GM21447 (cell line): ENCODE measurements around the gene KCNN3.

Experiments used
- ATAC-seq: cut with Tn5 transposase; IDR thresholded peaks from one replicate; pipeline ENCODE4 v1.9.1; 2021; ENCODE audit not compliant: unreplicated experiment

Gene KCNN3

DNA sequence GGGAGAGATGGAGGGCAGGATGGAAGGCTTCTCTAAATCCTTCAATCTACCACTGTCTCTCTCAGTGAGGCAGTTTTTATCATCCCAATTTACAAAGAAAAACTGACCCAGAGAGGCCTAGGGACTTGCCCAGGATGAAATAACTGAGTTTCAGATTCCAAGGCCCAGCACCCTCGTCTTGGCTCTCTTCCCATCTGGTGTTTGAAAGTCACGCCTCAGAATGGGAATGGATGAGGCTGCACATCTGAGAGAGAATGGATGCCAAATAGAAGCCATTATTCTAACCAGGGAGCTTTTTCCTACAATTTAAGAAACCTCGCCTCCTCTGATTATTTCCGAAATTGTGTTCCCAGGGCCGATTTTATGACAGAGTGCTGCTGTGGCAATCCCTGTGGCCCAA is 10.6 kb upstream of the KCNN3 start:
- no peak for ATAC-seq

DNA sequence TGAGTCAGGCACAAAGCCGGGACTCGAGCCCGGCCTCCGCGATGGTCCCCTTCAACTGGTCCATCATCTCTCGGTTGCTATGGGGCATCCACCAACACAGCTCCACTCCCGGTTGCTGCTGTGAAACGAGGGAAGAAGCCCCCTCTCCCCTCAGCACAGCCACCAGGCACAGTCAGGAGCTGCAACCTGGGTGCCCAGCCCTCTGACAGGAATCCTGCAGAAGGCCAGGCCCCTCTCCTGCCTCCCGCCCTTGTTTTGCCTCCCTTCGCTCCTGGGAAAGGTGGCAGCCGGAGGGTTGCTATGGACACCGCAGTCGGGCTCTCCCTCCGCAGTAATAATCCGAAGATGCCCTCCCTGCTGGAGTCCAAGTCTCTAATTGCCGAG is 8.9 kb upstream of the KCNN3 start:
- no peak for ATAC-seq

DNA sequence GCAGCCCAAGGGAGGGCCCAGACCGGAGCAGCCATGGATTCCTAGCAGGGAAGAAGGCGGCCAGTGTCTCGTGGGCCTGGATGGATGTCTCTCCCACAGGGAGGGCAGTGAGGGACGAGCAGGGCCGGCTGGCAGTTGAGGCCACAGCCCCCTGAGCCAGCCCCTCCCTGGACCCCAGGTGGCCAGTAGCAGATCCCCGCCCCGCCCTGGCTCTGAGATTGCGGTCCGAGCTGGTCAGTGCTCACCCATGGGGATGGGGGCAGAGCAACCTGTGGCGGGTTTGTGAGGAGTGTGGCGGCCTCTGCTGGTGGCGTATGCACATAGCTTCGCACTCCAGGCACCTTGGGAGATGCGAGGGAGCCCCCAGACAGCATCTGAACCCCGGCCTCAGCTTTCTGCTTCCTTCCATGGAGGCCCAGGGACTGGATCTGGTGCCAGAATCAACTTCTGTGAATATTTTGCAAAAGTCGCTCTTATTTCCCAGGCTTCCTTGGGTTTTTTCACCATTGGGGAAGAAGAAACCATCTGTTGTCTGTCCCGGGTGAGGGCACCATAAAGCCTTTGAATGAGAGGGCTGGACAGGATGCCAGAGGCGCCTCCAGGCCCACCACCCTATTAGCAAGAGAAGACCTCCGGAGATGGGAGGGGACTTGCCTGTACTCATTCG is 8.4 kb upstream of the KCNN3 start:
- ATAC-seq = no peak

DNA sequence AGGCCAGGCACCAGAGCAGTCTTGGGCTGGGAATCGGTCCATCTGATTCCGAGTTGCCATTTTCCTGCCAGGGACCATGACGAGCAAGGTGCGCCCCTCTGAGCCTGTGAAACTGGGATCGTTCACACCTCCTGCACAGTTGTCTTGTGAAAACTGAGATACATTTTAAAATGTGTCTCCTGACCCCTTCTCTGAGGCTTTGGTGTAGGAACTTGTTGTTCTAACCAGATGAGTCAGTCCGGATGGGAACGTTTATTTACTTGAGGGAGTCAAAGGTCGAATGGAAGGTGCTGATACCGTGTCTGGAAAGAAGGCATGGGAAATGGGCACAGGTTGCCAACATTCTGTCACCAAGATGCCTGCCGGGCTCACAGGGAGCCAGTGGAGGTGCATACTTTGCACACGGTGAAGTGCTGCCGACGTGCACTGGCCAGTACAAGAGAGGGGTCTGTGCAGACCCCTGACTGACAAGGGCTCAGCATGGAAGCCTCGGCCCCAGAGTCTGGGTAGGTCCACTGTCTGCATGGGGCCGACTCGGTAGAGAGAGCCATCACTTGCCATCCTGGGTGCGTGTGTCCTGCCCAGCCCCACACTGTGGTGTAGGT is 7.4 kb upstream of the KCNN3 start:
- ATAC-seq = no peak

DNA sequence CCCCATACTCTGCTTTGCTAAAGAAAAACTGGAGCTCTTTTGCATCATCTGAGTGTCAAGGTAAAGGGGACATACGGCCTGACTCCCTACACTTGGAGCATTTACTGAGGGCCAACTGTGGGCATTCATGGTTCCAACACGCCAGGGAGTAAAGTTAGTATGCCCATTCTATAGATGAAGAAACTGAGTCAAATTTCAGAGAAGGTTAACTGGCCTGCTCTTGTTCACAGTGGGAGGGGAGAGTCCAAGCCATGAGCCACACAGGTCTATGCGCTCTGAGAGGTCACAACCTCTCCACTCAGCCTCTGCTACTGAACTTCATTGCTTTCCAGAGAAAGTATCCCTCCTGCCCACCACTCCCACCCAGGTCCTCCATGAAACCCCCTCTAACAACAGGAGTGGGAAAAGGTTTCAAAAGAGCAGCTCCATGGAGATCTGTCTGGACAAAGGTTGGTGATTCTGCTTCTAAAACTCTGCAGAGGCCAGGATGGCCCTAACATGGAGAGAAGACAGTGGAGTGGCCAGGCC is 6.8 kb upstream of the KCNN3 start:
- ATAC-seq = no peak

DNA sequence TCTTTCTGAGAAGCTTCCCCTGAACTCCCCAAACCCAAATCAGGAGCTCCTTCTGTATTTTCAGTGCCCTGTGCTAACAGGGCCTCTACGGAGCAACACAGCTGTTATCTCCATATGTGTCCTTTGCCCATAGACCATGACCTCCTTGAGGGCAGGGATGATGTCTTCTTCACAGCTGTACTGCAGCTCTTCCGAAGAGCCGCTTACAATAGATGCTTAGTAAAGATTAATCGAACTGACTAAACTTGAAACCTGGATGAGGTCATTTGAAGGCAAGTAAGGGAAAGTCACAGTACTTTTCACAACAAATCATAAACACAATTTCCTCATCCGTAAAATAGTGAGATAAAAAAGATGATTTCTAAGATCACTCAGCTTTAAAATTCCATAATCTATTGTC is 4.4 kb upstream of the KCNN3 start:
- ATAC-seq = no peak

DNA sequence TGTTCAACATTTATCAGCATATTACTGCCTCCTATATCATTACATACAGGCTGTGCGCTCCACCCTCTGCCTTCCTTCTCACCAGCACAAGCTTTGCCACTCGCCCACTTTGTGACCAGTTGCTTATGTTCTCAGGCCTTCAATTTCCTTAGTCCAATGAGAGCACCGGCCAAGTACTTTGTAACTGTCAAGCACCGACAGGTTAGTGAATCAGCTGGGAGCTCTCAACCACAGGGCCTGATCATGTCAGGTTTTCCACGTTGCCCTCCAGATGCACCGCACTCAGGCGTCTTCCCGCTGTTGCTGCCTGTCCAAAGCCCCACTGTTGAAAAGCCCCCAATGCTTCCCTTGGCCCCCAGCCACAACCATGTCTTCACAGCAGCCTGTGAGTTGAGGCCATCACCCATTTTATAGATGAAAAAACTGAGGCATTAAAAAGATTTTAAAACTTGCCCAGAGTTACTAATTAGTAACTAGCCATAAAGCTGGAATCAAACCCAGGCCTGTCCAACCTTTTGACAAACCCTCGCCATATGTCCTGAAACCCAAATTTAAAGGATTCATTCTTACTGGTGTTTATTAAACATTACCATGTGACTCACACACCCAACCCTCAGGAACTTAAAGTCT is 3.4 kb upstream of the KCNN3 start:
- no peak for ATAC-seq

DNA sequence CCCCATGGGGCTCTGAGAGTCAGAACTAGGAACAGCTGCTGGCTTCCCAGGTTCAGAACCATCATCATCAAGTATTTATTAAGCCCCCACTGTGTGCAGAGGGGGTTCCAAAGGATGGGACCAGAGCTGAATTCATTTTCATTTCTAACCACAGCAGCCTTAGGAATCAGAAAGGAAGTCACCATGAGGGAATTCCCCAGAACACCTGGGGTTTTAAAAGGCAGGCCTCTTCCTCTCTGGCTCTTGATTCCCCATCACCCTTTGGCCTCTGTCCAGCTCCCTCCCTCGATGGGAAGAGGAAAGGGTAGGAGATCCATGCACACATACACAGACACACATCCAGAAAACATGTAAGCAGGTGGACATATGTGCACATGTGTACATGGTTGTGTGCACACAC is 1.3 kb upstream of the KCNN3 start:
- no peak for ATAC-seq

DNA sequence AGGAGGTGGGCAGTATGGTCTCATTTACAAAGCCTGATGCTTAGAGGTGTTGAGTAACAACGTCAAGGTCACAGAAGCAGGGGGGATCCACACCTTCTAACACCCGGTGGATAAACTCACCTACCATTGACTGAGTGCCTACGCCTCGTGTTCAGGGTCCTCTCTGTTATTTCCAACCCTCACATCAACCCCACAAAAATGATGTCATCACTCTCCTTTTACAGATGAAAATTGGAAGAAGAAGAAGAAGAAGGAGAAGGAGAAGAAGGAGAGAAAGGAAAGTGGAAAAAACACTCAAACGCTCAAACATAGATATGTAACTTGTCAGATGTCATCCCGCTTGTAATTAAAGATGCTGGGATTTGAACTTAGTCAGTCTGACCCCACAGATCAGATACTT is 653 bp upstream of the KCNN3 start:
- no peak for ATAC-seq

DNA sequence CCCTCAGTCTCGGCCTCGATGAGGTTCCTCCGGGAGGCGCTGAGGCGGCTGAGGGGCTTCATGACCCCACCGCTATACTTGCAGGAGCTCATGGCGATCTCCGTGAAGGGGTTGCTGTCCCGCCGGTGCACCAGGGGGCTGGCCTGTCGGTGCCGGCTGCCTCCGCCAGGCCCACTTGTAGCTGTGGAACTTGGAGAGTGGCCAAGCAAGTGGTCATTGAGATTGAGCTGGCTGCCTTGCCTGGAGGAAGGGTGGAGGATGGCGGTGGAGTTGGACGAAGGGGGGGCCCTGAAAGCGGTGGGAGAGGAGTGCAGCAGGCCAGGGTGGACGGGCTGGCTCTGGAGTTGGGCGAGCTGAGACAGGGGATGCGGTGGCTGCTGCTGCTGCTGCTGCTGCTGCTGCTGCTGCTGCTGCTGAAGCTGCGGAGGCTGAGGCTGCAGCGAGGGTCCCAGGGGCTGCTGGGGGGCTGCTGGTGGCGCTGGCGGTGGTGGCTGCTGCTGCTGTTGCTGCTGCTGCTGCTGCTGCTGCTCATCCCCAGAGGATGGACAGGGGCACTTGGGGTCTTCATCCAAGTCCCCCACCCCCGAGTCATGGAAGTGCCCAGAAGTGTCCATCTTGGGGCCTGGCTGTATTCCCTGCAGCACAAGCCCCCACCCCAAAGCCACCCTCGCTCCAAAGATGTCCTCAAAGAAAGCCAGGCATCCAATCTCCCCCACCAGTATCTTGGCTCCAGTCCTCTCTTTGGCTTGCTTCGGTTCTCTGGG is 548 bp downstream of the KCNN3 start:
- ATAC-seq = no peak

DNA sequence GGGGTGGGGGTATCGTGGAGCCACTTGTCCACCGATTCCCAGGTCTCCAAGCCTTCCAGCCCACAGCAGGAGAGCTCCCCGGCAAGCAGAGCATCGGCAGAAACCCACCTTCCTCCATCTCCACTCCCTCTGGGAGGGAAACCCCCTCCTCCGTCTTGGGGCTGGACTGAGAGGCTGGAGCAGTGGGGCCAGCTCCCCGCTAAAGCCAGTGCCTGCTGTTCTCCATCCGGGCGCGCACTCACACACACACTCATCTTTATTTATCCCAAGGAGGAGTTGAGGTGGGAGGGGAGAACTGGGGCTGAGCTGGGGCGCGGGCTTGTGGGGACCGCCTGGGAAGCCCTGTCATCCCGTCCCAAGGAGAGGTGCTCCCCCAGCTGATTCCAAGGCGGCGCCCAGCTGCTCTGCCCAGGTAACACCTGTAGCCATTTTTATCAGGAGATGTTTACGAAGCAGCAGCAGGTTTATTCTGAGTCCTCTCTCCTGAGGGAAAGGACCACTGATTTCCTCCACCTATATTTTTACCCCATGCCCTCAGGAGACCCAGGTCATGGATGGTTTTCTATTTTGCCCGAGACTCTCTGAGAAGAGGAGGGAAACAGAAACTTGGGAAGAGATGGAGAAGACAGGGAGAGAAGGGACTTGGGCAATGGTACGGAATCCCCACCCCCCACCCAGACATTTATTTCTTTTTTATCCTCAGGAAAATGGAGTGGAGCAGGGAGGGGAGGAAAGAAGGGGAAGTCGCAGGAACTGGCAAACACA is 2.1 kb downstream of the KCNN3 start:
- ATAC-seq = no peak

DNA sequence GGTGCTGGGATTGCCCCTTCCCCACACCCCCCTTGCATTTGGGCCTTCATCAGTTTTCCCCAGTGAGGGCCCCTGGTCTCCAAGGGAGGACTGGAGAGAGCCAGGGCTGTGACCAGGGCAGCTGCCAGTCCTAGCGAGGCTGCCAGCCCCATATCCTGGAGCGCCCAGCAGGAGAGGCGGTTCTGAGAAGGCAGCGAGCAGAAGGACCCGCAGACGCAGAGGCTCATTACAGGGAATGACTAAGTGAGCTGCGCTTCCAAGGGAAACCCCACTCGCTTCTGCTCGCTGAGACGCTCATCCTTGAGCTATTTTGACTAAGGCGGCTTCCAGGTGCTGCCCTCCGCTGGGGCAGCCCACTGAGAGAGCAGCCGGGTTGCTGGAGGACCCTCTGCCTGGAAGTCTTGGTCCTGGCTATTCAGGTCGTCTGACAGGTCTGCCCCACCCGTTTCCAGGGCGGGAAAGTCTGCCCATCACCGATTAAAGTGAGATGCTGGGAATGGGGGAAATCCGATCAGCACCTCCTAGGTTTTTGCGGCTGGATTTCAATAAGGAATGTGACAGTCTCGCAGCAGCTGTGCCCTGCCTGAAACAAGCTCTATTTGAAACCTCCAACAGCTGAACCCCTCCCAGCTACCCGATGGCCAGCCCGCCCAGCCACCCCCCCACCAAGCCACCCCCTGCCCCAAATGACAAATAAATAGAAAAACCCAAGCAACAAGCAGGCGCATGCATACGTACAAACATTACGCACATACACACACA is 2.8 kb downstream of the KCNN3 start:
- no peak for ATAC-seq

DNA sequence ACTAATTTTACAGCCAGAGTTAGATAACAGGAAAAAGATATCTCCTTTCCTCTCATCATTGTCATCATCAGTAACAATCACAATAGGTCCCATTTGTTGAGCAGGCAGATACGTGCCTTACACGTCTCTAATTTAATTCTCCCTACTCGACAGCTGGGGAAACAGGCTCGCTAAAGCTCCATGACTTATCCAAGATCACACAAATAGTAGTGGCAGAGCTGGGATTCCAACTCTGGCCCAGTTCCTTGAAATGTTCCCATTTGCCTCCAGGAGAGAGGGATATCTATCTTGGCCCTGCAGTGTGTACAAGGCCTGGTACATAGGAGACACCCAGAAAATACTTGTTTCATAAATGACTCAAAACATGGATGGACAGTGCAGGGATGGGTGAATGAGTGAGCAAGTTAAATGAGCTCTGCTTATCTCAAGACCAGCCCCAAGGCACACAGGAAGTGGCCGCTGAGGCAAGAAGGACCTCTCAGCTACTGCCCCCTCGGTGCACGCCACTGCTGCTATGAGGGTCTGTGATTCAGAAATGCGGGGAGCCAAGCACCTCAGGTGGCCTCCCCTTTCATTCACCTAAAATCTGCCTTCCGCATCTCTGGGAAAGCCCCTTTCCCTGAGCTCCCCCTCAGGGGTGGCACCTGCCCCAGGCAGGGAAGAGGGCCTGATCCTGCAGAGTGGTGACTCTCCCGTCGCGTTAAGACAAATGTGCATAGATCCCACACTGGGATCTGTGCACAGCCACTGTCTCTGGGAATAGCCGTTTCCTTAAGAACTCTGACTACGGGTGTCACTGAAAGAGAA is 3.6 kb downstream of the KCNN3 start:
- ATAC-seq = no peak

DNA sequence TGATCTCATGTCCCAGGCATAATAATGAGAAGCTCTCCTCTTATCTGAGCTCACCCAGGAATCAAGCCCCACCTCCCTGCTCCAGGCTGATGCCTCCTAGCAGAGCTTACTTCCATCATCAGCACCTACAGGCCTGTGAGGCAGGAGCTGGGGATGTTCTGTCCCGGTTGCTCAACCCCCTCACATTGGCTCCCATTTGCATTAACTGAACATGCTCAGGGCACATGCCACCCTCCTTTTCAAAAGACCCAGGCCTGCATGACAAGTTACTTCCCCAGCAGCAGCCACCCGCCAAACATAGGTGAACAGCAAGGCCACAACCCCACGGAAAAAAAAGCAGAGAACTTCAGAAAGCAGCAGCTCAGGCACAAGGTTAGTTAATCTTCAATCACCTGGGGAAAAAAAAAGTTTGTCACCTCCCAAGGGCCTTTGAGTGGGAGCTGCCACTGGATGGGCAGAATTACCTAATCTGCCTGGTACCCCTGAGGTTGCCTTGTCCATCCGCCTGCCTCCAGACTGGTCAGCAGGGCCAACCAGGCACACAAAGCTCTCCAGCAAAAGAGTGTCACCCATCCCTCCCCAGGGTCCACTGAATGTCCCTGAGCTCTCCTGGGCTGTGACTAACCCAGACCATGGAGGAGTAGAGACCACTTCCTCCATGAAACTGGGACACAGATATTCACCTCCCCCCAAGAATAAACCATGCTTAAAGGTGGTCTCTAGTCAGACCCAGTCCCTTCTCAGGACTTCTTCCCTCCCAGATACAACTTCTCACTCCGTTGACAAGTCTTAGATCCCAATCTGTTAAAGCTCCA is 4.4 kb downstream of the KCNN3 start:
- ATAC-seq = no peak

DNA sequence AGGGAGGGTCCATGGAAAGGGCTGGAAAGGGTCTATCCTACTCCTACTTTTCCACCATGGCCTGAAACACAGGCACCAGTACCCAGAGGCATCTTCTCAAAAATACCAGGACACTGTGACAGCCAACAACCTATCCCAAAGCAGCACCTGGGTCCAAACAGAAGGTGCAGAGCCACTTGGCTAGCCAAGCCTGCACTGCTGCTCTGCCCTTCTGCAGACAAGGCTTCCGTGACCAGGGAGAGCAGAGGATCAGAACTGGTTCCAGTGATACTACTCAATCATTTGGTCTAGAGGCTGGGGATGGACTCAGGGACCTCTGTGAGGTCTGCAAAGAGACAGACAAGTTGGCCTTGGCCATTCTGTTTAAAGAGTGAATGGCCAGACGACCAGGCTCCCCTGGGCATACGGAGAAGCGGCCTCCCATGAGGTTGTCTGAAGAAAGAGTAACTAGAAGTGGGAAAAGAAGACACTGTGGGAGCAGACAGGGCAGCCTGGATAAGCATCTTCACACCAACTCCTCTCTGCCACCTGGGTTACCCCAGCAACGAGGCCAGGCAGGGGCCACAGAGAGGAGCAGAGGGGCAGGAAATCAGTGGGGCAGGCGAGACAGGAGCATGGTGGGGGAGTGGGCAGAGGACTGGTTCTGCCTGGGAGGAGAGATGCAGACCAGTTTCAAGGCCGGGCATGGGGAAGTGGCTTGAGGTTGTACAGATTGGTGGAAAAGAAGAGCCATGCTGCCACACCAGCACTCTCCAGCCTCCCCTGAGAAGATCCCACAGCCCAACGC is 5.7 kb downstream of the KCNN3 start:
- ATAC-seq = no peak

DNA sequence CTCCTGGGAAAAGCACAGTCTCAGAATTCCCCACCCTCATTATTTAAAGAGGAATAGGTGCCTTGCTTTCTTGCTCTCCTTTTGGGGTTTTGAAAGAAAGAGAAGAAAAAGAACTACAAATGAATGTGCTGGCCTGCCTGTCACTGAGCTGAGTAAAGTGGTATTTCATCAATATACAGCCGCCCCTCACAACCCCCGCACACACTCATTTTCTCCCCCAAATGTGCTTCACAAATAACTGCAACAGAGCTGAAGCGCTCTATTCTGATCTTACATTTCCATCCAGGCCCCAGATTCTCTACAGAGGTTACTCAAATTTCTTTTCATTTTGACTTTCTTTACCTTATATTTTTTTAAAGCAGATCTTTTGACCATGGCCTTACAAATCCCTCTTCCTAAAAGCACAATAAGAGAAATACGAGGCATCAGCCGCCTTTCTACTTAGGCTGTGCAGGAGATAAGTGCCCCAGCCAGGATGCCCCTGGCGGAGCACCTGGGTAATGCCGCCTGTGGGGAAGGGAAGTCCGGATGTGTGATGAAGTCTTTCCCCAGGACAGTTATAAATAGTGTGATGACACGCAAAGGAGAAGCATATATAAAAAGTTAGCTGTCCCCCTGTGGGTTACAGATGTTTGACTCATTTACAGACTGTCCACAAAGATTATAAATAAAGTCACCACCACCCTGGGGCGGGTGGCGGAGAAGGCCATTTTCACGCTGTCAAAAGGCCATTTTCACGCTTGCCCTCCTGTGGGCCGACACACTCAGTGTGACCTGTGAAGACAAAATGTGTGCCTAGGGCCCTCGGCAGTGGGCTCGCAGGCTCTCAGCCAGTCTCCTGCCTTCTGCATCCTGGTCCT is 6.5 kb downstream of the KCNN3 start:
- peak; percentile 29 for ATAC-seq

DNA sequence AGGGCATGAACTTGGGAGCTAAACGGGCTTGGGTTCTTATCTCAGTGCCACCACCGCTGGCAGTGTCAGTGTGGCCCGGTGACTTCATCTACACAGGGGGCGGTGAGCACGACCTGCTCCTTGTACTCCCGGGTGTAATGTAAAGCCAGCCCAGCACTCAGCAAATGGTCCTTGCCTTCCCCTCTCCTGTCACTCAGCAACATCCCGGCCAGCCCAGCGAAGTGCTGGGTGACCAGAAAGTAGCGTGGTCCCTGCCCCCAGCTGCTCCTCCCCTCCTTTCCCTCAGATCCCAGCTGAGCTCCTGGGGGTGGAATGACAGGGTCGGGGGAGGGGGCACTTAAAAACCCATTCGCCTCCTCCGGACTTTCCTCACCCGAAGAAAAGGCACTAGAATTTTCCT is 7.2 kb downstream of the KCNN3 start:
- ATAC-seq = no peak
